ENCODE results near the gene ATXN7.

Gene ATXN7

DNA sequence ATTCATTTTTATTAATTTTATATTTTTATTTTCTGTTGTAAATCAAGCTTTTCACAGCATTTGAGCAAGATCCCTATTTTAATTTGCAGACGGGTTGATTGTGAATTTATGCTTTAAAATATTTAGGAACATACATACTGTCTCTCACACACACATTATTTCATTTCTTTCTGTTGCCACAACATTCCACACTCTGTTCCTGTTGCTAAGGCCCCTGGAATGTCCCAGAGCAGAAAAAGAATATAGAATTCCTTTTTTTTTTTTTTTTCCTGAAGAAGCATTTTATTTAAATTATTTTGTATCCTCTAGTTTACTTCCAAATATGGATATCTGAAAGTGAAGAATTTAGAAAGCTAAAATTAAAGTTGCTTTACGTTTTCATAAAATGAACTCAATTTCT, 85.3 kb downstream of the ATXN7 start:
- Histone ChIP-seq H3K36me3 (ENCODE audit: control insufficient read depth, insufficient read depth, low read length) (no peaks in the 10 kb centered on the region; the same call in none of the 2 replicates), H3K4me3 (replicated peaks; ENCODE audit: low read depth, low read length) (no peak overlapping the region), H3K27me3 (replicated peaks; ENCODE audit: control insufficient read depth, insufficient read depth, low read length) (no peaks in the 10 kb centered on the region)
- TF ChIP-seq, protein P1, sequence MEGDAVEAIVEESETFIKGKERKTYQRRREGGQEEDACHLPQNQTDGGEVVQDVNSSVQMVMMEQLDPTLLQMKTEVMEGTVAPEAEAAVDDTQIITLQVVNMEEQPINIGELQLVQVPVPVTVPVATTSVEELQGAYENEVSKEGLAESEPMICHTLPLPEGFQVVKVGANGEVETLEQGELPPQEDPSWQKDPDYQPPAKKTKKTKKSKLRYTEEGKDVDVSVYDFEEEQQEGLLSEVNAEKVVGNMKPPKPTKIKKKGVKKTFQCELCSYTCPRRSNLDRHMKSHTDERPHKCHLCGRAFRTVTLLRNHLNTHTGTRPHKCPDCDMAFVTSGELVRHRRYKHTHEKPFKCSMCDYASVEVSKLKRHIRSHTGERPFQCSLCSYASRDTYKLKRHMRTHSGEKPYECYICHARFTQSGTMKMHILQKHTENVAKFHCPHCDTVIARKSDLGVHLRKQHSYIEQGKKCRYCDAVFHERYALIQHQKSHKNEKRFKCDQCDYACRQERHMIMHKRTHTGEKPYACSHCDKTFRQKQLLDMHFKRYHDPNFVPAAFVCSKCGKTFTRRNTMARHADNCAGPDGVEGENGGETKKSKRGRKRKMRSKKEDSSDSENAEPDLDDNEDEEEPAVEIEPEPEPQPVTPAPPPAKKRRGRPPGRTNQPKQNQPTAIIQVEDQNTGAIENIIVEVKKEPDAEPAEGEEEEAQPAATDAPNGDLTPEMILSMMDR (IDR thresholded peaks at IDR 0.05; ENCODE audit: insufficient read depth, low read length, poor library complexity, severe bottlenecking), result no peak
- no peak for DNase-seq (ENCODE audit: extremely low read depth, insufficient read length)

DNA sequence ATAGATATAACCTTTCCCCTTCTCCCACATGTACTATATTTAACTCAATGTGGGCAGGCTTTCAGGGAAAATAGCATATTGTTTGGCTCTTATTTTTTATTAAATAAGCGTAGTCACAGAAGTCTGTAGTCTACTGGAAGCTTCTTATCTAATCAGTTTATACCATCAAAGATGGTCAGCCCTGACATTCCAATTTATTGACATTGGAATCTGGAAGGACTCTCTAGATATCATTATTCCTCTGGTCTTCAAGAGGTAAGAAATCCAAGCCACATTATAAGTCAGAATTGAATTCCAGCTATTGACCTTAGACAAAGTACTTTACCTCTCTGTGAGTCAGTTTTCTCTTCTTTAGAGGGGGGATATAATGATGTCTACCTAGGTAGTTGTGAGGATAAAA, 87.0 kb downstream of the ATXN7 start:
- no peak for DNase-seq (ENCODE audit: extremely low read depth, insufficient read length)
- no peak overlapping the region for H3K4me3 ChIP-seq (replicated peaks; ENCODE audit: low read depth, low read length)
- H3K27me3 ChIP-seq (replicated peaks; ENCODE audit: control insufficient read depth, insufficient read depth, low read length), result no peaks in the 10 kb centered on the region
- H3K36me3 ChIP-seq (ENCODE audit: control insufficient read depth, insufficient read depth, low read length), result peaks cover 1% of the 10 kb centered on the region
- TF ChIP-seq, protein P1 (IDR thresholded peaks at IDR 0.05; ENCODE audit: insufficient read depth, low read length, poor library complexity, severe bottlenecking), result no peak

DNA sequence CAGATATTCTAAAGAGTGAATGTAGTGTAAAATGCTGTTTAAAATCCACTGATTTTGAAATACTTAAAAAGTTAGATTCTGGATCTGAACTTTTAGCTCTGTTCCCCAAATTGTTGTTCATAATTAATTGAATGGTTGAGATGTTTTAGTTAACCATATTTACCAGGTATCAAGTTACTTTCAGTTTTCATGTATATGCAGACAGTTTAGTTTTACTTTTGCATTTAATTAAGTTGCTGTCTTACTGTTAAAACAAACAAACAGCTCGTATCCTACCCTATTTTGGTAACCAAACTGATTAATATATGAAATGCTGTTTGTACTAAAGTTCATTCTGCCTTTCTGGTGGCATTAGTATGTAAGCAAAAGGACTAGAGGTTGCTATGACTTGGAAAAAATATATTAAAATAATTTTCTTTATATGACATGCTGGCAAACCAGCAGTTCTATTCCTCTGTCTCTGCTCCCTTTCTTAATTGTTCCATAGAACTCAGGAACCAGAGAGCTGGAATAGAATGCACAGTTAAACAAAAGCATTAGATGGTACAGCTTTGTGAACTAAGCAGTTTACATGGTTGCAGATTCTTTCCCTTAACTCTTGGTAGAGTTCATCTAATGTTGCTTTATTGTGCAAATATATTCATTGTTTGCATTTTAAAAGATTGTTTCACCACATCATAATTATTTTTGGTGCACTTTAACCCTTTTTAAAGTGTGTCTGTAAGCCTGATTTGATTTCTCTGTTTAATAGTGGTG, 88.0 kb downstream of the ATXN7 start:
- TF ChIP-seq, protein P1 (IDR thresholded peaks at IDR 0.05; ENCODE audit: insufficient read depth, low read length, poor library complexity, severe bottlenecking), result no peak
- no peak for DNase-seq (ENCODE audit: extremely low read depth, insufficient read length)
- Histone ChIP-seq H3K4me3 (replicated peaks; ENCODE audit: low read depth, low read length) (no peak overlapping the region), H3K36me3 (ENCODE audit: control insufficient read depth, insufficient read depth, low read length) (peaks cover 1% of the 10 kb centered on the region), H3K27me3 (replicated peaks; ENCODE audit: control insufficient read depth, insufficient read depth, low read length) (no peaks in the 10 kb centered on the region)

DNA sequence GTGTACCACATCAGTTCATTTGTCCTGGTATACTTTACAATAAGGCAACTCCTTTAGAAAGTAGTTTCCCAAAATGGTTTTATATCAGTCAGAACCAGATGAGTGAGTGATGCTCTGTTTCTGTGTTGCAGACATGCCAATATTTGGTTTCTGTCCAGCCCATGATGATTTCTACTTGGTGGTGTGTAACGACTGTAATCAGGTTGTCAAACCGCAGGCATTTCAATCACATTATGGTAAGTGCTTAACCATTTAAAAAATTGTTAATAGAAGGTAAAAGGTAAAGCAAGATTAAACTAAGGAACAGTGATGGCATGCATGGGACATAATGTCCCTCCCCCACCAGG, 88.6 kb downstream of the ATXN7 start:
- Histone ChIP-seq H3K36me3 (ENCODE audit: control insufficient read depth, insufficient read depth, low read length) (peaks cover 1% of the 10 kb centered on the region), H3K4me3 (replicated peaks; ENCODE audit: low read depth, low read length) (no peak overlapping the region), H3K27me3 (replicated peaks; ENCODE audit: control insufficient read depth, insufficient read depth, low read length) (no peaks in the 10 kb centered on the region)
- DNase-seq (ENCODE audit: extremely low read depth, insufficient read length), result no peak
- TF ChIP-seq, protein P1 (IDR thresholded peaks at IDR 0.05; ENCODE audit: insufficient read depth, low read length, poor library complexity, severe bottlenecking), result no peak

GRCh38 chr3:63954182-63954581, 90.5 kb downstream of the ATXN7 start:
- Histone ChIP-seq H3K36me3 (ENCODE audit: control insufficient read depth, insufficient read depth, low read length) (peaks cover 1% of the 10 kb centered on the region), H3K4me3 (replicated peaks; ENCODE audit: low read depth, low read length) (no peak overlapping the region), H3K27me3 (replicated peaks; ENCODE audit: control insufficient read depth, insufficient read depth, low read length) (no peaks in the 10 kb centered on the region)
- TF ChIP-seq, protein P1 (IDR thresholded peaks at IDR 0.05; ENCODE audit: insufficient read depth, low read length, poor library complexity, severe bottlenecking), result no peak
- no peak for DNase-seq (ENCODE audit: extremely low read depth, insufficient read length)

Data from GM06990 (cell line).